ENCODE data around the gene ERC1.

The ERC1 gene

DNA sequence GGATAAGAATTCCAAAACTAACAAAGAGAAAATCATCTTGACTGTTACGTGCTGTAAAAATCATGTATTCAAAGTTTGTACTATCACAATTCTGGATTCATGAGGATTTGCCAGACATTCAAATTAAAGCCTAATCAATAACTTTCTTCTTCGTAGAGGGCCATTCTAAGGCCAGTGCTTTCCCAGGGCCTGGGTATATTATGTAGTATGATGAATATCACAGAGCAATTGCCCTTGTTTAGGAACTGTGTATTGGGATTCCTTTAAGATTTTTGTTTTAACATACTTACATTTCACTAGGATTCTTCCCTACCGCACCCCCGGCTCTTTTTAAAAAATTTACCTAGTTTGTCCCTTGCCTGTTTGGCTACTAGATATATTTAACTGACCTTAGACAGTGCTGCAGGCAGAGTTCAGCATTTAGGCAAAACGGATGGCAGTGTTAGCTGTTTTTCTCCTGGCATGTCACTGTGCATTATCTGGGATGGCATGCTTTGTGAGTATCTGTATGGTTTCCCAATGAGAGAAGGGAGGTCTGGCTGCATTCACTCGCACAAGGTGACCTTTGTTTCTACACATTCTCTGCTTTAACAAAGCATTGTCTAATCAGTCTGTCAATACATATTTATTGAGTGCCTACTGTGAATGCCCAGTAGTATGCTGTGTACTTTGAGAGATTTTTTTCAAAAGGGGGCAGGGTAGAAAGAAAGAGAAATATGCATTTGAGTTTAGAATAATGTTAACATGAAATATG lies 63.3 kb downstream of the ERC1 start:
- H3K4me1 ChIP-seq (ENCODE audit: low read depth, poor library complexity, severe bottlenecking), result no peaks in the 10 kb centered on the region
- H3K4me3 ChIP-seq (IDR thresholded peaks at IDR 0.05; ENCODE audit: insufficient read depth, low read depth, low read length), result no peak overlapping the region
- no peaks in the 10 kb centered on the region for H4K20me1 ChIP-seq (ENCODE audit: insufficient read depth)
- H3K79me2 ChIP-seq (ENCODE audit: insufficient read depth, low read depth), result peaks cover 22% of the 10 kb centered on the region; the same call in 1 of the 2 replicates
- H3K9ac ChIP-seq, result no peak overlapping the region
- H3K27ac ChIP-seq, result no peak overlapping the region
- no peak for TF ChIP-seq CTCF (conservative IDR thresholded peaks at IDR 0.05; ENCODE audit: low read depth, low read length)
- no peak overlapping the region for H3K4me2 ChIP-seq
- no peaks in the 10 kb centered on the region for H3K36me3 ChIP-seq (ENCODE audit: insufficient read depth)
- no peak overlapping the region for H2AFZ ChIP-seq (ENCODE audit: low read depth)
- H3K27me3 ChIP-seq (ENCODE audit: insufficient read depth, low read depth), result no peaks in the 10 kb centered on the region

- no peak overlapping the region for H3K4me2 ChIP-seq
- H3K27me3 ChIP-seq (ENCODE audit: insufficient read depth, low read depth), result no peaks in the 10 kb centered on the region
- no peak overlapping the region for H3K9ac ChIP-seq
- H3K79me2 ChIP-seq (ENCODE audit: insufficient read depth, low read depth), result peaks cover 29% of the 10 kb centered on the region; the same call in 1 of the 2 replicates
- no peaks in the 10 kb centered on the region for H4K20me1 ChIP-seq (ENCODE audit: insufficient read depth)
- H3K36me3 ChIP-seq (ENCODE audit: insufficient read depth), result no peaks in the 10 kb centered on the region
- no peaks in the 10 kb centered on the region for H3K4me1 ChIP-seq (ENCODE audit: low read depth, poor library complexity, severe bottlenecking)
- no peak overlapping the region for H2AFZ ChIP-seq (ENCODE audit: low read depth)
- no peak for TF ChIP-seq CTCF (conservative IDR thresholded peaks at IDR 0.05; ENCODE audit: low read depth, low read length)
- no peak overlapping the region for H3K4me3 ChIP-seq (IDR thresholded peaks at IDR 0.05; ENCODE audit: insufficient read depth, low read depth, low read length)
- H3K27ac ChIP-seq, result no peak overlapping the region
Observed at GRCh38 chr12:1056390-1056789, 65.4 kb downstream of the ERC1 start.

DNA sequence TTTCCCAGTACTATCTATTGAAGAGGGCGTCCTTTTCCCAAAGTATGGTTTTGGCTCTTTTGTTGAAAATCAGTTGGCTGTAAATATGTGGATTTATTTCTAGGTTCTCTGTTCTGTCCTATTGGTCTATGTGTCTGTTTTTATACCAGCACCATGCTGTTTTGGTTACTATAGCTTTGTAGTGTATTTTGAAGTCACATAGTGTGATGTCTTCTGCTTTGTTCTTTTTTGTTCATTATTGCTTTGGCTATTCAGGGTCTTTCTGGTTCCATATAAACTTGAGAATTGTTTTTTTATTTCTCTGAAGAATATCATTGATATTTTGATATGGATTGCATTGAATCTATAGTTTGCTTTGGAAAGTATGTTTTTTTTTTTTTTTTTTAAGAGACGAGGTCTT lies 67.4 kb downstream of the ERC1 start:
- Histone ChIP-seq H4K20me1 (ENCODE audit: insufficient read depth) (no peaks in the 10 kb centered on the region), H2AFZ (ENCODE audit: low read depth) (no peak overlapping the region), H3K4me1 (ENCODE audit: low read depth, poor library complexity, severe bottlenecking) (no peaks in the 10 kb centered on the region), H3K27ac (no peak overlapping the region), H3K27me3 (ENCODE audit: insufficient read depth, low read depth) (no peaks in the 10 kb centered on the region), H3K4me3 (IDR thresholded peaks at IDR 0.05; ENCODE audit: insufficient read depth, low read depth, low read length) (no peak overlapping the region), H3K4me2 (no peak overlapping the region), H3K79me2 (ENCODE audit: insufficient read depth, low read depth) (peaks cover 42% of the 10 kb centered on the region; the same call in 1 of the 2 replicates), H3K36me3 (ENCODE audit: insufficient read depth) (no peaks in the 10 kb centered on the region), H3K9ac (no peak overlapping the region)
- TF ChIP-seq CTCF (conservative IDR thresholded peaks at IDR 0.05; ENCODE audit: low read depth, low read length), result no peak

DNA sequence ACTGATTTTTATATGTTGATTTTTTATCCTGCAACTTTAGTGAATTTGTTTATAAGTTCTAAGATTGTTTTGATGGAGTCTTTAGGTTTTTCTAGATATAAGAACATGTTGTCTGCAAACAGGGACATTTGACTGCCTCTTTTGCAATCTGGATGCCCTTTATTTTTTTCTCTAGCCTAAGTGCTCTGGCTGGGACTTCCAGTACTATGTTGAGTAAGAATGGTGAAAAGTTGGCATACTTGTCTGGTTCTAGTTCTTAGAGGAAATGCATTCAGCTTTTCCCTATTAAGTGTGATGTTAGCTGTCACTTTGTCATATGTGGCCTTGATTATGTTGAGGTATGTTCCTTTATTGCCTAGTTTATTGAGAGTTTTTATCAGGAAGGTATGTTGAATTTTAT lies 68.1 kb downstream of the ERC1 start:
- Histone ChIP-seq H3K4me2 (no peak overlapping the region), H3K9ac (no peak overlapping the region), H3K27ac (no peak overlapping the region), H3K36me3 (ENCODE audit: insufficient read depth) (no peaks in the 10 kb centered on the region), H3K79me2 (ENCODE audit: insufficient read depth, low read depth) (peaks cover 42% of the 10 kb centered on the region; the same call in 1 of the 2 replicates), H3K4me3 (IDR thresholded peaks at IDR 0.05; ENCODE audit: insufficient read depth, low read depth, low read length) (no peak overlapping the region), H3K4me1 (ENCODE audit: low read depth, poor library complexity, severe bottlenecking) (no peaks in the 10 kb centered on the region), H2AFZ (ENCODE audit: low read depth) (no peak overlapping the region), H4K20me1 (ENCODE audit: insufficient read depth) (no peaks in the 10 kb centered on the region), H3K27me3 (ENCODE audit: insufficient read depth, low read depth) (no peaks in the 10 kb centered on the region)
- no peak for TF ChIP-seq CTCF (conservative IDR thresholded peaks at IDR 0.05; ENCODE audit: low read depth, low read length)
